ENCODE measurements around the gene GLYATL1. TPM values are rescaled to one million over a fixed set of nuclear protein-coding genes. Genes with fewer than 3 reads are reported as not detected.

The GLYATL1 gene, protein sequence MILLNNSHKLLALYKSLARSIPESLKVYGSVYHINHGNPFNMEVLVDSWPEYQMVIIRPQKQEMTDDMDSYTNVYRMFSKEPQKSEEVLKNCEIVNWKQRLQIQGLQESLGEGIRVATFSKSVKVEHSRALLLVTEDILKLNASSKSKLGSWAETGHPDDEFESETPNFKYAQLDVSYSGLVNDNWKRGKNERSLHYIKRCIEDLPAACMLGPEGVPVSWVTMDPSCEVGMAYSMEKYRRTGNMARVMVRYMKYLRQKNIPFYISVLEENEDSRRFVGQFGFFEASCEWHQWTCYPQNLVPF
- 0.57 TPM in 1 of 2 replicates, not detected in the other for total RNA-seq

GRCh38 chr11:58939277-58939676 is at the start of gene GLYATL1:
Gene GLYATL1, plus strand, starts transcription at chr11:58939488. Its CDS starts 7,600 bp downstream, at chr11:58947088.

Other genes starting within 250 kb of the GLYATL1 start
- gene GLYAT, start 207.5 kb upstream of the GLYATL1 start, total RNA-seq, result not detected in 2 replicates
- 0.65 and 0.71 TPM in 2 replicates for gene GLYATL2, start 94.8 kb upstream of the GLYATL1 start, total RNA-seq
- gene GLYATL1B, start 146.8 kb downstream of the GLYATL1 start, total RNA-seq, result not detected in 2 replicates
- gene FAM111B, start 167.7 kb downstream of the GLYATL1 start, total RNA-seq, result 0.37 and 1.00 TPM in 2 replicates
- 32.3 and 40.8 TPM in 2 replicates for gene FAM111A, start 203.4 kb downstream of the GLYATL1 start, total RNA-seq
- gene DTX4, start 232.6 kb downstream of the GLYATL1 start, total RNA-seq, result 3.6 and 6.3 TPM in 2 replicates